Posterior cingulate gyrus (tissue), 11 donors: ENCODE measurements around the gene SLC6A6.
"Not testable (repeated sequence)": the region's sequence is repeated elsewhere in the genome, so short reads cannot be mapped to it uniquely, and the experiment has no call there.

ENCODE experiments used
- DNase-seq, 10 donors: peaks; one replicate each; pipeline versions ENCODE4 v3.0.0 to v3.0.0-alpha.2; 2020 to 2021; ENCODE audit warnings: mixed read lengths in 3 of 10
- intact Hi-C: fragments of 100-400 bp; cut with DNase I; formaldehyde crosslinking; loops from one replicate; pipeline ENCODE4 v1.15.1; 2023

Gene SLC6A6

DNA sequence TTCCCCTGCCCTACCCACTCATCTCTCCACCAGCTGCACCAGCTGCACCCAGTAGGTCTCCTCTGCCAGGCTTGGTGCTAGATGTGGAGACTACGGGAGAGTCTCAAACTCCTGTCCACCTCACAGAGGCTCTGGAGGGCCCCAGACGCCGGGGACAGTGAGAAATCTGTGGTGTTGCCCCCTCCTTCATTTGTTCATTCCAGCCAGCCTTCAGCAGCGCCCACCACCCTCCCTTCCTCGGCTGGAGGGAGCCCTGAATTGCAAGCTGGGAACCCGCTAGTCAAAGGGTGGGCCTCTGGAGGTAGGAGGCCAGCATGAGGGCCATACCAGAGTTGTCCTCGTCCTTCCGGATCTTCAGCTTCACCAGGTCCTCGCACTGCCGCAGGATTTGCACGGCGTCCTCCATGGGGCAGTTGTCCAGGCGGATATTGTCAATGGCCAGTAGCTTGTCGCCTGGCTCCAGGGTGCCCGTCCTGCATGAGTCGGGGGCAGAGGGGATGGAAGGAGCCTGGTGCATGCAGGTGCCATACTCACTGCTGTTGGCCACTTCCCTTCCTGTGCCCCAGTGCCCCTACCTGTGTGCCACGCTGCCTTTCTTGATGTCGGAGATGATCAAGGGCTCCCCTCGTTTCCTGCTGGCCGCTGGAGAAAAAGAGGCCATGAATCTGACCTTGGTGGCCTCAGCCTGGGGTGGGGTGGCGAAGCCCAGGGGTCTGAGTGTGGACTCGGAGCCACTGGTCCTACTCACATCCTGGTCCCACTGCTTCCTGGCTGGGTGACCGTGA, 108.6 kb downstream of the SLC6A6 start:
- peak in 3 of 10 donors; percentile 17 to 78 (median 73) for DNase-seq
- intact Hi-C loops, result no loop called here

DNA sequence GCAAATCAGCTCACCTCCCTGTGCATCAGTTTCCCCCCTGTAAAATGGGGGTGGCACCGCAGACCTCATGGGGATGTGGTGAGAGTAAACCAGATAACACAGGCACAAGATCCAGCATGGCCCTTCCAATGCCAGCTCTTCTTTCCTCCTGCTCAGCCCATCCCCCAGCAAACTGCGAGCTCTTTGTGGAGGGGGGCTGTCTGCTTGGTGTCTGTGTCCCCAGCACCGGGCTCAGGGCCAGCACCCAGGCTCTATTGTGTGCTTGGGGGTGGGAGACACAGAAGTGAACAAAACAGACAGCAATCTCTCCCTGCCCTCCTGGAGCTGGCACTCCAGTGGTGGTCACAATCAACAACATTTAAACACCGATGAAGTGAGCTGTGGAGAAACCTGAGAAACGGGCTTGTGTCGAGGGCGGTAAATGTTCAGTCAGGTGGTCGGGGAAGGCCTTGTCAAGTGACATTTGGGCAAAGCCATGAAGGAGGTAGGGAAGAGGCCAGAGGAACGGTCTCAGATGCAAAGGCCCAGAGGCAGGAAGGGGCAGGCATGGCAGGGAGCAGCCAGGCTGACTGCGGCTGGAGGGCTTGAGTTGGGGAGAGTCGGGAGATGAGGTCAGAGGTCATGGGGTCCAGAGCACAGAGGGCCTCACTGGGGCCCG, 109.3 kb downstream of the SLC6A6 start:
- DNase-seq, result peak in 3 of 10 donors; percentile 12 to 67 (median 67)
- intact Hi-C loops, result no loop called here

DNA sequence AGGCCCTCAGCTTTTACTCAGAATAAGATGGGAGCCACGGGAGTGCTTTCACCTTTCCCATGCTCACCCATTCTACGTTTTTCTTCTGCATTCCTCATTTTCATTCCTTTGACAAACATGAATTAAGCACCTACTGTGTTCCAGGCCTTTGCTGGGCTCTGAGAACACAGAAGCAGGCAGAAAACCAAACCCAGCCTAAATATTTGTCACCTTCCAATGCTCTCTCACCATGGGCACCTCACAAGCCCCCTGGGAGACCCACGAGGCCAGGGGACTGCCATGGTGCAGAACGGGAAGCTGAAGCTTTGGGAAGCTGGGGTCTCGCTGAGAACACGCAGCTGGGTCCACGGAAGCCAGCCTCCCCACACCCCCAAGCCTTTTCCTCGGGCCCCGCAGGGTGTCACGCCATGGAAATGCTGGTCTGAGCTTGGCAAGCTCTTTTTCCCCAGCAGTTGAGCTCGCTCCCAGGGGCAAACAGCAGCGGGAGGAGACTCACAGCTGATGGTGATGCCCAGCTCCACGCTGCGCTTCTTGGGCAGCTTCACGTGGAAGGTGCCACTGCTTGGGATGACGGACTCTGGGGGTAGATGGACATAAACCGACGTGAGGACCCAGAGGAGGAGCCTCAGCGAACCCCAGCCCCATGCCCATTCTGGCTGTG, 110.0 kb downstream of the SLC6A6 start:
- intact Hi-C loops, result no loop called here
- peak in 2 of 10 donors; percentile 17 to 75 for DNase-seq

DNA sequence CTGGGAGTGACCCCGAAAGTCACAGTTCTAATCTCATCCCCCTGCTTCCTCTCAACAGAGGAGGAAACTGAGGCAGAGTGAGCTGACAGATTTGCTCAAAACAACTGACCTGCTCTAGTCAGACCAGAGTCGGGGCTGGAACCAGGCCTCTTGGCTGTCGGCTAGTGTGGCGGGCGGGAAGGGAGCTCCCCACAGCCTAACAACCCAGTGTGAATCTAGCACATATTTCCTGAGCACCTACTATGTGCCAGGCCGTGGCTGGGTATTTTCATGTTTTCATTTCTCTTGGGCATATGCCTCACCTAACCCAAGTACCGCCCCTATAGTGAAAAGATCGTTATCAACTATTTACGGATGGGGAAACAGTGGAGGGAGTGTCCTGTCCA, 110.5 kb downstream of the SLC6A6 start:
- intact Hi-C loops, result no loop called here
- DNase-seq, result peak in 2 of 10 donors; percentile 16 to 19

DNA sequence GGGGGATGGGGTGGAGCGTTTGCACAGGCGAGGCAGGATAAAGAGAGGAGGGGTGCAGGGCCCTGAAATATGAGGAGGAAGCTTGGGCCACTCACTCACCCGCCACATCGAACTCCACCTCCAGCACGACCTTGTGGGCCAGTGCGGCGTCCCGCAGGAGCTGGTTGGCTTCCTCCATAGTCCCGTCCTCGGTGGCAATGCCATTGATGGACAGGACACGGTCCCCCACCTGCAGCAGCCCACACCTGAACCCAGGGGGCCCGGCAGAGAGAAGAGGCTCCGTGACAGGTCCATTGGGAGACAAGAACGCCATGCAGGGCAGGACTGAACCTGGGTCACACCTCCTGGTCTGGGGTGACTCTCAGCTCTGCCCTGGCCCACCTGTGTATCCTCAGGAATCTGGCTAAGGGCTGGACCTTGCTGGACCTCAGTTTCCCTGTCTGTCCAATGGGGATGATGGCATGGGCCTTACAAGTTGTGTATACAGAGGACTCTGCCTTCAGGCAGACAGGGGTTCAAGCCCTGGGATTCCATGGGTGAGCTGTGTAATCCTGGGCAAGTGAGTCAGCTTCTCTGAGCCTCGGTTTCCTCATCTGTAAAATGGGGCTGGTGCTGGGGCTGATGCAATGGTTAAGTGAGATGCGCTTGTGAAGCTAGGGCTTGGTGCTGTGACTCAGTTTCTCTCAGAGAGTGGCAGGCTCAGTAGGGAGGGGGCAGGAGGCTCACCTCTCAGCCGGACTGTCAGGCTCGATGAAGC, 111.3 kb downstream of the SLC6A6 start:
- intact Hi-C loops, result no loop called here
- peak in 2 of 10 donors; percentile 3 to 54 for DNase-seq

DNA sequence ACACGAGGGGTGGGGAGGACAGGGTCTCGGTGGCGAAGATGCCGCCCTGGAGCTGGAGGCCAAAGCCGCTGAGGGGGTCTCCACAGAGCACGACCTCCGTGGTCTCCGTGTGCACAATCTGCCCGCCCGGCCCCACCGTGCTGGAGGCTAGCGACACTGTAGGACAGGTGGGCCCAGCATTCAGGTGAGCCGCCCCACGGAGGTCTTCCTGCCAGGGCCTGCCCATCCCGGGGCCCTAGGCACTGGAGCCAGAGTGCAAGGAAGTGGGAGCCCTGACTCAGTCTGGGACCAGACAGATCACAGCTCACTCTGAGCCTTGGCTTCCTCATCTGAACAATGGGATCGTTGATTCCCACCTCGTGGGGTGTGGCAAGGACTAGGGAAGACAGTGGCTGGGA, 111.9 kb downstream of the SLC6A6 start:
- intact Hi-C loops, result no loop called here
- peak in 3 of 10 donors; percentile 6 to 58 (median 57) for DNase-seq

DNA sequence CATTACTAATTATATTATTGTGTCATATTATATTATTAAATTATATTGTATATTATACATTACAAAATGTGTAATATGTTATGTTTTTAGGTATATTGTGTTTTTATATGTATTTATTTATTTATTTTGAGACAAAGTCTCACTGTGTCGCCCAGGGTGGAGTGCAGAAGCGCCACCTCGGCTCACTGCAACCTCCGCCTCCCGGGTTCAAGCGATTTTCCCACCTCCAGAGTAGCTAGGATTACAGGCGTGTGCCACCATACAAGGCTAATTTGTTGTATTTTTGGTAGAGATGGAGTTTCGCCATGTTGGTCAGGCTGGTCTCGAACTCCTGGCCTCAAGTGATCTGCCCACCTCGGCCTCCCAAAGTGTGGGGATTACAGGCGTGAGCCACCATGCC, 113.1 kb downstream of the SLC6A6 start:
- intact Hi-C loops, result not testable (repeated sequence)
- DNase-seq, result peak in 1 of 10 donors; percentile 45

DNA sequence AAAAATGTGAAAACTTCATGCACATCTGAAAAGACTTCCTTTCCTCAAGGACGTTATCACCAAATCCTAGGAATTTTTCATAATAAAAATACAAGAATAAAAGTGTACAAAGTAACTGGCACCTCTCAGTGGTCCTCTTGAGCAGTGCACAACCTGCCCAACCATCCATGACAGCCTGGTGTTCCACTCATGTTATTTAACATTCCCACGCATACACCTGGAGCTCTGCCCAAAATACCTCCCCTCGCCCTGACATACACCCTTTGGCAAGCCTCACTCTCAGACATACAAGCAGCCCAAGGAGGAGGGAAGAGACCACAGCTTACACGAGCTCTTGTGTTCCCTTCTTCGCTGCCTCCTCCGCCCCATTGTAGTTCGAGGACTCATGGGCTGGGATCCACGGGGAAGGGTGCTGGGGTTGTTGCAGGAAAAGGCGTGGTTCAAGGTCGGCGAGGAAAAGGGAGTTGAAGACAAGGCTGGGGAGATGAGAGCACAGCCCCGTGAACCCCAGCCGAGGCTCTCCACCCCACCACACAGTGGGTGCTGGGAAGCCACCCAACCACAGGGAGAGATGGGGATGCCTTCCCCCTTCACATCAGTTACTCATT, 114.4 kb downstream of the SLC6A6 start:
- intact Hi-C loops, result no loop called here

DNA sequence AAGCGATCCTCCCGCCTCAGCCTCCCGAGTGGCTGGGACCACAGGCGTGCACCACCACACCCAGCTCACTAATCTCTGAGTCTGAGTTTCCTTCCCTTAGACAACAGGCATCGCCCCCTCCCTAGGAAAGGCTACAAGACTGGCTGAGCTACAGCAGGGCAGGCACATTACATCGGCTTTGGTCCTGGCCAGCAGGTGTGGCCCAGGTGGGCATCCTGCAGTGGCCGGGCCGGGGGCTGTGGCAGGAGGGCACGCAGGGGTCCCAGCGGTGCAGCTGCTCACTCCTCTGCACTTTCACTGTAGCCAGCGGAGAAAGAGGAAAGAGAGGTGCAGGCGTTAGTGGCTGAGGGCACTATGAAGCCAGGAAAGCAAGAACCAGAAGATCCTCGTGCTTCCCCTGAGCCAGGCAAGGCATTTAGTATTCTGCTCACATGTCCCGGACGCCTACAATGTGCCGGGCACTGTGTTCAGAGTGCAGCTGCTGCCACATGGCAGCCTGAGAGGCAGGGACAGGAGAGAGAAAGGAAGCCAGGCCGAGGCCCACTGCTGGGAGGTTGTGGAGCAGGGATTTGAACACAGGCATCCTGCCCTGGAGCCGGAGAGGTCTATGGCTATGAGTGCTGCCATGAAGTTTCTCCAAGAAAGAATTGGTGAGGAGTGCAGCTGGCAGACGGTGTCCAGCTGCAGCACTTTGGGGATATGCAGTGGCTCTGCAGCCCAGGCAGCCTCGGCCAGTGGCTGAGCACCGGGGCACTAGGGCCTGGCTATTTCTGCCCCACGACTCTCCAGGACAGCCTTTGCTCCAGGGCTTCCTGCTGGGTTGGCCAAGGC, 115.4 kb downstream of the SLC6A6 start:
- DNase-seq, result peak in 3 of 10 donors; percentile 5 to 79 (median 57)
- intact Hi-C loops, result no loop called here

More for the DNA sequence above, 114.4 kb downstream of the SLC6A6 start:
- DNase-seq, result peak in 4 of 10 donors; percentile 5 to 64 (median 29)

DNA sequence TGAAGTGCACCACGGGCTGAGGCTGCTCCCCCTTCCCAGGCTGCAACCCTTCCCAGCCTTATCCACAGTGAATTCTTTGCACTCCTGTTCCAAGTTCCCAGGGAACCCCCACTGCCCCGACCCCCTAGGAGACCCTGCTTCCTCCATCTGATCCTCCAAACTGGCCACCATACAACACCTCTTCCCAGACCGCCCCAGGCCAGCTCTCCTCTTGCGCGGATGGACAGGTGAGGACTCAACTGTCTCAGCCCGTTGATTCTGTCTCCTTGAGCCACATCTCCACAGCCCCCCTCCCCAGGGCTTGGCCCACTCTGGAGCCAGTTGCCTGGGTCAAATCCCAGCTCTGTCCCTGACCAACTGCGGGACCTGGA, 116.0 kb downstream of the SLC6A6 start:
- intact Hi-C loops, result no loop called here
- DNase-seq, result peak in 2 of 10 donors; percentile 58 to 82

DNA sequence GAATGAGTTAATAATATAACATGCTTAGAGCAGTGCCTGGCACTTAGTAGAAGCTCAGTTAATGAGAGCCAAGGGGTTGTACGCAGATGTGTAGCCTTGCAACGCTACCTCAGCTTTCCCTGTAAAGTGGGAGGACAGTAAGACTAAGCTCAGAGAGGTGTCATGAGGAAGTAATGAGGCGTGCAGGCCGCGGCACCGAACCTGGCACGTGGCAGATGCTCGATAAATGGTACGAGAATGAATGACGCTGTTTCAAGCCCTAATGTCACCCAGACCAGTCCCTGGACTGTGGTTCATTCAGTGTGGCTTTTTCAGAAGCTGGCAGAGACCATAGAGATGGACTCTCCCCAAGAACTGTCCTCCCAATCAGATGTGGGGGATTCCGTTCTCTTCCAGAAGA, 116.5 kb downstream of the SLC6A6 start:
- peak in 1 of 10 donors; percentile 64 for DNase-seq
- intact Hi-C loops, result no loop called here

DNA sequence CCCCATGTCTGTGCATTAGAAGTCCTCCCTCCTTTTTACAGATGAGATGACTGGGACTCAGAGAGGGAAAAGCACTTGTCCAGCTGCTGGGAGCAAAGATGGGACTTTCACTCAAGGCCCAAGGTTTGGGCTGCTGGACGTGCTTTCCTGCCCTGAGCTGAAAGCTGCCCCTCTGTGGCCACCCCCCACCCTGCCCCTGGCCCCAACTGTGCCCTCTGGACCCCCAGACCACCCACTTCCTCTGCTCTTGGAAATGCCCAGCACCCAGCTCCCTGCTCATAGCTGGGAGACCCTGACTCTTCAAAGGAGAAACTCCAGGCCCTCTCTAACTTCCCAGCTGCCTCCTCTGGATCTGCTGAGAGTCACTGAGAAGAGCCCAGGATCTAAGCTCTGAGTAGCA, 117.0 kb downstream of the SLC6A6 start:
- intact Hi-C loops, result no loop called here
- DNase-seq, result peak in 2 of 10 donors; percentile 3 to 33

DNA sequence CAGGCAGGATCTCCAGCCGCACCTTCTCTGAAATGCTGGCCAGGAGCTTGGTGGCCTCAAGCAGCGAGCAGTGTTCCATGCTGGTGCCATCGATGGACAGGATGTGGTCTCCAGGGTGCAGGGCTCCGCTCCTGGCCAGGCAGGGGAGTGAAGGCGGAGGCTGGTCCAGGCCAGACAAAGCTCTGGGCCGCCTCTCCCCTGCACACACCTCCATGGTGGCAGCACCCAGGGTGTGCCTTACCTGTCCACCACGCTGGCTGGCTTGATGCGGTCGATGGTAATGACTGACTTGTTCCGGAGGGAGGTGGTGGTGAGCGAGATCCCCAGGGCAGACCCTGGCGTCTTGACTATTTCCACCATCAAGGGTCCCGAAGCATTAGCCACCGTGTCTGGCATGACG, 117.7 kb downstream of the SLC6A6 start:
- peak in 4 of 10 donors; percentile 5 to 71 (median 46) for DNase-seq
- intact Hi-C loops, result no loop called here

DNA sequence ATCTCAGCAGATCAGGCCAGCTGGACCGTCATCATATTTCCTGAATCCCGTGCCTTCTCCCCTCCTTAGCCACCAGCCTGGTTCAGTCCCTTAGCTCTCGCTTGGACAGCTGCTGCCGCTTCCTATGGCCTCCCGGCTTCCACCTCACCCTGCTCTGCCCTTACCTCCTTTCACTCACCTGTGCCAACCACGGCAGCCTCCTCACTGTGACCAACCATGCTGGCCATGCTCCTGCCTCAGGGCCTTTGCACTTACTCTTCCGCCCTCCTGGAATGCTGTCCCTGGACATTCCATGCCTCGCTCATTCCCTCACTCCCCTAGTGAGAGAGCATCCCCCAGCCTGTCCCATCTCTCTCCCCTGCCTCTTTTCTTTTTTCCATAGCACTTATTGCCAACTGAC, 118.6 kb downstream of the SLC6A6 start:
- DNase-seq, result peak in 3 of 10 donors; percentile 4 to 47 (median 11)

DNA sequence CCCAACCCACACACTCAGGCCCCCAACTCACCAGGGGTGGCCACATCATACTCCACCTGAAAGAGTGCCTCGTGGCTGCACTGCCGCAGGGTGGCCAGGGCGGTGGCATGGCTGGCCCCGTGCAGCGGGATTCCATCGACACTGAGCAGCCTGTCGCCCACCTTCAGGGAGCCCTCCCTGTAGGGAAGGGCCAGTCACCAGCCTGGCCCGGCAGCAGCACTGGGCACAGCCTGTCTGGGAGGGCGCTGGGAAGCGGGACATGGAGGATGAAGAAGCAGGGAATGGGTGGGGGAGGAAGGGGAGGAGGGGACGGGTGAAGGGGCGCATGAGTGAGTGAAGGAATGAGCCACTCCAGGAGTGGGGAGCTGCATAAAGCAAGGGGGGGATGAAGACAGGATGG, 119.2 kb downstream of the SLC6A6 start:
- intact Hi-C loops, result no loop called here
- DNase-seq, result peak in 2 of 10 donors; percentile 2 to 23

More for the DNA sequence above, 118.6 kb downstream of the SLC6A6 start:
- intact Hi-C loops, result no loop called here

DNA sequence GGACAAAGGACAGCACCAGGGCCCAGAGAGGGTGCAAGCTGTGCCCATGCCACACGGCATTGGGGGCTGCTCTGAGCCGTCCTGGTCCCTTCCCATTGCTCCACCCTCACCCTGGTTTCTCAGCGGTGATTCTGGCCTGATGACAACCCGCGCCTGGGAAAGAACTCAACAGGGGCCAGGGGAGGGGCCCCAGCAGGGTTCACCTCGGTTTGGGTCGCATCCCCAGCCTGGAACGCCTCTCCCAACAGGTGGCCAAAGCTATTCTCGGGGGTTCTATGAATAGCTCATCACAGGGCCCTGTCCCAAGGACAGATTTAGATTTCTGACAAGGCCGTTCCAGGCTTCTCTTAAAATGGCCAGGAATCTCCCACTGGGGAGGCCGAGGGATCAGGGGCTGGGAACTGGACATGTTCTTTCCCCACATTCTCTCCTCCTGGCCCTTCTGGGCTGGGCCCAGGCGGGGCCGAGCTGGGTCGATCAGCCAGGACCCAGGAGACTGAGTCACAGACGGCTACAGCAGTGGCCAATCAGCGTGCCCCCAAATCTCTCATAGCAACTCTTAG, 119.8 kb downstream of the SLC6A6 start:
- intact Hi-C loops, result no loop called here
- peak in 3 of 10 donors; percentile 5 to 74 (median 57) for DNase-seq

DNA sequence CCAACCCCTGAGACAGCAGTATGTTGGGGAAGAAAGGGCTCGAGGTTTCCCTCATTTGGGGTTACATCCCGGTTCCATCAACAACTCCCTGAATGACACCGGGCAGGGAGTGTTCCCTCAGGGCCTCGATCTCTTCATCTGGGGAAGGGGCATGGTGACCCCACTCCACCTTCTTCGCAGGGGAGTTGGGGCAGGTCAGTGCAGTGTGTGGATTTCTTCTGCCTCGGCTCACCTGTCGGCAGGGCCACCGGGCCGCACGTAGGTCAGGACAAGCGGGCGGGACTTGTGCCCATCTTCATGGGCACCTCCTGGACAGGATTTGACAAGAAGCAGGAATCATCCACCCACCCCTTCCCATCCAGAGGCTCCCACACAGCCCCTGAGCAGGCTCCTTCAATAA, 120.4 kb downstream of the SLC6A6 start:
- DNase-seq, result peak in 2 of 10 donors; percentile 6 to 33
- intact Hi-C loops, result no loop called here

DNA sequence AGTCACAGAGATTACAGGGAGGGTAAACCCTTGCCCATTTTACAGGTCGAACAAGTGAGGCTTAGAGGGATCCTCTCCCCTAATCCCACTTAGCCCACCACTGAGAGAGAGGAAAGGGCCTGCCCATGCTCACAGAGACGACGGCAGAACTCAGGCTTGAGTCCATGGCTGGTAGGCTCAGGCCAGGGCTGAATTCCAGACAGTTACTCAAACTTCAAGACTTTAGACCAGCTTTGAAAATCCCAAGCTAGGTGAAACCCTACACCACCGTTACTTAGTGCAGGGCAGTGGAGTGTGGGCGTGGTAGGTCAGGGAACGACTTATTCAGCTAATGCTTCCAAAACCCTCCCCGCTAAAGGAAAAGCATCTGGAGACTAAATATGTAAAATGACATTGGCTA, 121.4 kb downstream of the SLC6A6 start:
- intact Hi-C loops, result no loop called here
- DNase-seq, result peak in 3 of 10 donors; percentile 1 to 28 (median 22)

DNA sequence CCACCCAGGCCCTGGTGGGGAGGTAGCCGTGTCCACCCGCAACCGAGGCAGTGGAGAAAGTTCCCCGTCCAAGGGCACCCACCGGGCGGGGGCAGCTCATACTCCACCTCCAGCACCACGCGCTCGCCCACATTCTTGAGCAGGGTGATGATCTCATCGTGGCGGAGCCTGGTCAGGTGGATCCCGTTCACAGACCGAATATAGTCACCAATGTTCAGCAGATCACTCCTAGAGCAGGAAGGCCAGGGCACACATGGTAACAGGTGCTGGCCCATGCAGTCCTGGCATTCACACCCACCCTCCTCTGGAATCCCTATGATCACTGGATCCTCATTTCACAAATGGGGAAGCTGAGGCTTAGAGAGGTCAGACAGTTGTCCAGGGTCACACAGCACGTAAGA, 121.9 kb downstream of the SLC6A6 start:
- intact Hi-C loops, result no loop called here
- DNase-seq, result peak in 3 of 10 donors; percentile 5 to 82 (median 75)
